Thyroid gland (tissue), 4 donors: ENCODE data around the gene DGCR2.

Source experiments
- POLR2A ChIP-seq, 2 donors: fragments of 450-650 bp; IDR thresholded peaks; one replicate each; pipeline ENCODE4 v1.6.1; 2017; ENCODE audit warnings: antibody characterized with exemption in 2 of 2, mild to moderate bottlenecking in 2 of 2, moderate library complexity in 1 of 2
- TF ChIP-seq, protein P1 (sequence below), 6 experiments: fragments of 200-600 bp in 3 of 6; fragments of 450-650 bp in 3 of 6; sonication (generic) in 3 of 6; IDR thresholded peaks; one replicate each; pipeline ENCODE4 v1.5.1; 2016 to 2019; ENCODE audit warnings: antibody characterized with exemption in 6 of 6, mild to moderate bottlenecking in 2 of 6, inconsistent platforms in 1 of 6, moderate library complexity in 1 of 6

DNA sequence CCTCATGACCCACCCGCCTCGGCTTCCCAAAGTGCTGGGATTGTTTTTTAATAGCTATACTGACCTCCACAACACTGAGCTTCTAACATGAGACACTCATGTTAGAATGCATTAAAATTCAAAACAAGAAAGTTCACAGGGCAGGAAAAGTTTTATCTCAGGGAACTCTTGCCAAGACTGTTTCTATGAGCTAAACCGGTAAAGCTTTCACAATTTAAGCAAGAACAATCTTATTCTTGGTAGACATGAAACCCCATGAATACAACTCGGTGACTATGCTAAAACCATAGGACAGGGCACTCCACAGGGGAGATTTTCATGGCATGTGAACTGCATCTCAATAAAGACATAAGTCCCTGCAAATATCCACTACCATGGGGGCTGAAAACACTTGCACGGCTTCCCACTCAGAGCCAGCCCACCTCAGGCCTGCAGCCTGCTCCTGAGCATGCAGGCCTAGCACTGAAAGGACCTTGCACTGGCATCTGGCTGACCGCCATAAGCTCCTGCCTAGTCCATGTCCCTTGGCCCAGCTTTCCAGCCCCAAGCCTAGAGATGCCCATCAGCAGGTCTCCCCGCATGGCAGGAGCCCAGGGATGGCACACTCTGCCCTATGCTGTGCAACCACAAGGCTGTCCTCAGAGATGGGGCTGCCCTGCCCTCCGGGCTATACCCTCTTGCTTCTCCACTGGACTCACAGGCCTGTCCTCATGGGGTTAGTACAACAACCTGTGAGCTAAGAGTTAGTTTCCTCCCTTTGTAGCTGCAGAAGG, 58.4 kb downstream of the DGCR2 start:
- TF ChIP-seq, protein P1, sequence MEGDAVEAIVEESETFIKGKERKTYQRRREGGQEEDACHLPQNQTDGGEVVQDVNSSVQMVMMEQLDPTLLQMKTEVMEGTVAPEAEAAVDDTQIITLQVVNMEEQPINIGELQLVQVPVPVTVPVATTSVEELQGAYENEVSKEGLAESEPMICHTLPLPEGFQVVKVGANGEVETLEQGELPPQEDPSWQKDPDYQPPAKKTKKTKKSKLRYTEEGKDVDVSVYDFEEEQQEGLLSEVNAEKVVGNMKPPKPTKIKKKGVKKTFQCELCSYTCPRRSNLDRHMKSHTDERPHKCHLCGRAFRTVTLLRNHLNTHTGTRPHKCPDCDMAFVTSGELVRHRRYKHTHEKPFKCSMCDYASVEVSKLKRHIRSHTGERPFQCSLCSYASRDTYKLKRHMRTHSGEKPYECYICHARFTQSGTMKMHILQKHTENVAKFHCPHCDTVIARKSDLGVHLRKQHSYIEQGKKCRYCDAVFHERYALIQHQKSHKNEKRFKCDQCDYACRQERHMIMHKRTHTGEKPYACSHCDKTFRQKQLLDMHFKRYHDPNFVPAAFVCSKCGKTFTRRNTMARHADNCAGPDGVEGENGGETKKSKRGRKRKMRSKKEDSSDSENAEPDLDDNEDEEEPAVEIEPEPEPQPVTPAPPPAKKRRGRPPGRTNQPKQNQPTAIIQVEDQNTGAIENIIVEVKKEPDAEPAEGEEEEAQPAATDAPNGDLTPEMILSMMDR (IDR thresholded peaks at IDR 0.05): no peak
- TF ChIP-seq POLR2A (IDR thresholded peaks at IDR 0.05): no peak
